B cell (primary cell): ENCODE results near the gene TAF10. TPM values are rescaled to one million over a fixed set of nuclear protein-coding genes. Genes with fewer than 3 reads are reported as not detected.

Source experiments
- ATAC-seq: fragments of 200-7000 bp; cut with Tn5 transposase; one replicate; pipeline ENCODE4 v1.10.0; 2021; ENCODE audit warnings: low read depth, mild to moderate bottlenecking, moderate number of reproducible peaks, moderate library complexity
- CTCF ChIA-PET: fragments of 350-600 bp; sonication (Branson Sonifier 250); formaldehyde crosslinking; loops from one replicate; lab custom pipeline; 2021; ENCODE audit warnings: antibody characterized with exemption, inconsistent platforms; lab: Charles Lee
- POLR2A ChIA-PET: fragments of 350-600 bp; sonication (Branson Sonifier 250); formaldehyde crosslinking; loops from one replicate; lab custom pipeline; 2021; ENCODE audit warnings: antibody characterized with exemption; lab: Charles Lee
- DNase-seq: peaks from one replicate; pipeline ENCODE4 v3.0.0; 2013
- H2AFZ ChIP-seq: 2 replicates; pipeline ENCODE4 v1.6.1; 2012; ENCODE audit warnings: mild to moderate bottlenecking, low read depth, low read length; ENCODE audit not compliant: insufficient read depth, poor library complexity, severe bottlenecking
- H3K27ac ChIP-seq, 2 donors: 1 replicate in 1 of 2; 2 replicates in 1 of 2; pipeline ENCODE4 v1.5.1; 2012 to 2013; ENCODE audit warnings: low read length in 2 of 2, mild to moderate bottlenecking in 2 of 2, moderate library complexity in 1 of 2
- H3K27me3 ChIP-seq, 4 experiments: fragments of 200-600 bp in 1 of 4; sonication (generic) in 1 of 4; replicated peaks in 1 of 4; 1 replicate in 2 of 4; 2 replicates in 2 of 4; pipeline versions ENCODE4 v1.6.1 to v1.7.0; 2013 to 2016; ENCODE audit warnings: low read length in 3 of 4, mild to moderate bottlenecking in 2 of 4, mixed read lengths in 1 of 4, moderate library complexity in 1 of 4; ENCODE audit not compliant: insufficient read depth in 4 of 4, control insufficient read depth in 3 of 4; ENCODE audit errors: control extremely low read depth in 1 of 4
- H3K36me3 ChIP-seq, 2 experiments: replicated peaks in 1 of 2; 1 replicate in 1 of 2; 2 replicates in 1 of 2; pipeline versions ENCODE4 v1.6.1 to v1.7.1; 2013; ENCODE audit warnings: low read length in 1 of 2; ENCODE audit not compliant: insufficient read depth in 2 of 2, control insufficient read depth in 1 of 2; ENCODE audit errors: control extremely low read depth in 1 of 2, extremely low read depth in 1 of 2
- H3K4me1 ChIP-seq, 2 donors: fragments of 200-600 bp in 1 of 2; sonication (generic) in 1 of 2; 1 replicate in 1 of 2; 2 replicates in 1 of 2; pipeline versions ENCODE4 v1.5.1 to v1.6.1; 2013 to 2017; ENCODE audit warnings: low read length in 2 of 2; ENCODE audit not compliant: control insufficient read depth in 2 of 2, insufficient read depth in 2 of 2
- H3K4me2 ChIP-seq: replicated peaks from 2 replicates; pipeline ENCODE3; 2012; ENCODE audit warnings: mild to moderate bottlenecking, low read depth, low read length; ENCODE audit not compliant: poor library complexity, severe bottlenecking
- H3K4me3 ChIP-seq, 5 experiments: fragments of 200-600 bp in 1 of 5; sonication (generic) in 1 of 5; 1 replicate in 3 of 5; 2 replicates in 2 of 5; pipeline versions ENCODE4 v1.5.1 to v1.7.0; 2011 to 2016; ENCODE audit warnings: low read length in 4 of 5, mild to moderate bottlenecking in 4 of 5, low read depth in 2 of 5, control low read depth in 1 of 5, moderate library complexity in 1 of 5; ENCODE audit not compliant: insufficient read depth in 1 of 5; ENCODE audit errors: control extremely low read depth in 1 of 5, extremely low read depth in 1 of 5
- H3K79me2 ChIP-seq: fragments of 200-600 bp; sonication (generic); one replicate; pipeline ENCODE4 v1.6.0; 2016; ENCODE audit warnings: low read length; ENCODE audit not compliant: control insufficient read depth, insufficient read depth
- H3K9ac ChIP-seq: fragments of 200-600 bp; sonication (generic); 2 replicates; pipeline ENCODE4 v1.6.1; 2017; ENCODE audit warnings: mild to moderate bottlenecking, low read length, moderate library complexity
- H3K9me3 ChIP-seq, 3 donors: one replicate each; pipeline versions ENCODE4 v1.6.1 to v1.7.1; 2013; ENCODE audit warnings: low read length in 2 of 3; ENCODE audit not compliant: control insufficient read depth in 2 of 3, insufficient read depth in 1 of 3; ENCODE audit errors: control extremely low read depth in 1 of 3
- H4K20me1 ChIP-seq: 2 replicates; pipeline ENCODE4 v1.6.0; 2012; ENCODE audit warnings: mild to moderate bottlenecking, low read length; ENCODE audit not compliant: insufficient read depth, control insufficient read depth, poor library complexity, severe bottlenecking
- H3K27ac Mint-ChIP-seq: one replicate; pipeline ENCODE4 v1.8.0; 2021; ENCODE audit warnings: mixed read lengths
- H3K27me3 Mint-ChIP-seq: one replicate; pipeline ENCODE4 v1.8.0; 2021; ENCODE audit warnings: mixed read lengths
- H3K4me1 Mint-ChIP-seq: one replicate; pipeline ENCODE4 v1.8.0; 2021; ENCODE audit warnings: mixed read lengths
- H3K4me3 Mint-ChIP-seq: one replicate; pipeline ENCODE4 v1.8.0; 2021; ENCODE audit warnings: mixed read lengths
- H3K9me3 Mint-ChIP-seq: one replicate; pipeline ENCODE4 v1.8.0; 2022; ENCODE audit warnings: mixed read lengths; ENCODE audit not compliant: insufficient read depth
- EZH2 ChIP-seq: IDR thresholded peaks from 2 replicates; pipeline ENCODE4 v1.6.1; 2012; ENCODE audit warnings: borderline replicate concordance, low read depth, mild to moderate bottlenecking, moderate library complexity, low read length; ENCODE audit not compliant: insufficient read depth, poor library complexity, severe bottlenecking
- WGBS: methylation state at CpG from one replicate; pipeline ENCODE4 v1.1.5; 2013; ENCODE audit warnings: missing lambda C conversion rate; ENCODE audit not compliant: insufficient coverage; 5-methylcytosine and 5-hydroxymethylcytosine counted together
- intact Hi-C: fragments of 100-400 bp; cut with micrococcal nuclease; formaldehyde crosslinking; loops from one replicate; pipeline ENCODE4 v1.10.0; 2022
- polyA plus RNA-seq: library from polyadenylated mRNA; depleted of rRNA; stranded (reverse); fragments of >200 nt; gene quantifications from 2 replicates; pipeline ENCODE4 v1.2.3, GENCODE V29; 2012
- total RNA-seq, 2 donors: library from RNA; stranded (reverse); fragments of 120-200 nt in 1 of 2; gene quantifications; 1 replicate in 1 of 2; 2 replicates in 1 of 2; pipeline versions ENCODE4 v1.2.3 to v1.2.4, GENCODE V29; 2013 to 2022
- TF ChIP-seq, protein P1 (sequence below): fragments of 200-600 bp; IDR thresholded peaks from one replicate; pipeline ENCODE4 v1.8.0; 2022; ENCODE audit warnings: antibody characterized with exemption, mild to moderate bottlenecking

TAF10 gene
- total and polyA plus RNA-seq, 2 donors (not counting 1 experiment from before 2014, with no cell fraction given) = 114 to 156 TPM

DNA sequence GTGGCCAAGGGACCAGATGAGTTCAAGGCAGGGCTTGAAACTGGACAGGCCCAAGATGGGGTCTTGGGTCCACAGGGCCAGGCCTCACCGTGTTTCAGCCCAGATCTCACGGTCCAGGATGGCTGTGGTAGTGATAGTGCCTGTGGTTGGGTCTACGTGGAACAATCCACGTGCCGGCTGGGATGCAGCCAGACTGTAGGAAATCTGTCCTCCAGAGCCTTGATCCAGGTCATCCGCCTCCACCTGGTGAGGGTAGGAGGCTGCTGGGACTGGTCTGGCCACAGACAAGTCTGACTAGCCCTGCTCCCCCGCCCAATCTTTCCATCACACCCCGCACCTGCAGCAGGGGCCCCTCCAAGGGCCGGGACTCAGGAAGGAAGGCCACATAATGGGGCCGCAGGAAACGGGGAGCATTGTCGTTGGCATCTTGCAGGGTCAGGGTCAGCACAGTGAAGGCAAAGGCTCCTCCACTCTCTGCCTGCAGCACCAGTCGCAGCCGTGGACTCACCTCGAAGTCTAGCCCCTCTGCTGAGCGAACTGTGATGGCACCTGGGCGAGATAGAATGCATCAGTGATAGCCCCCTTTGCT lies 13.9 kb upstream of the TAF10 start:
- intact Hi-C loops = no loop called here
- 94% methylated on average over 17 of the region's 17 CpGs for WGBS
- CTCF ChIA-PET = no interaction called here

DNA sequence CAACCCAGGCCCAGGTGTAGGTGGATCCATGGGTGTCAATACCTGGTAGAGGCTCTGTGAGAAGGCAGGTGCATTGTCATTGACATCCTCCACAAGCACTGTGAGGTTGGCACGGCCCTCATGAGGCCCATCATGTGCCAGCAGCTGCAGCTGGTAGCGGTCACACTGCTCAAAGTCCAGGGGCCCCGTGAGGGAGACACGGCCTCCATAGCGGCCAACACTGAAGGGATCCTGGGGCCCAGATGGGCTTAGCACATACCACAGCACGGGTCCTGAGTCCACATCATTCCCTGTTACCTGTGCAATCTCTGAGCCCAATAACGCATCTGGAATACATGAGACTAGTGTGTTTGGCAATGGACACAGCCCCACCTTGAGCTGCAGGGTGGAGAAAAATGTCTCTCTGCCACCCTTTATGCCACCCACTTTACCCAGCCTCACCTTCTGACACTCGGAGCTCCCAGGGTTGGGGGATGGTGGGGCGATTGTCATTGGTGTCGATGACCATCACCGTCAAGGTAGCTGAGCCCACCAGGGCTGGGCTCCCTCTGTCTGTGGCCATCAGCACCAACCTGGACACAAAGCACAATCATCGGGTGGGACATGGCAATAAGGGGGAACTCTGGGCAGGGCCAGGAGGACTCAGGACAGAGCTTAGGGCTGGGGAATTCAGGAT lies 13.3 kb upstream of the TAF10 start:
- Mint-ChIP-seq H3K27ac (no peak overlapping the region), H3K4me1 (peaks cover 22% of the 10 kb centered on the region), H3K4me3 (no peak overlapping the region), H3K27me3 (no peaks in the 10 kb centered on the region), H3K9me3 (no peaks in the 10 kb centered on the region)
- no peaks in the 10 kb centered on the region for H3K9me3 ChIP-seq
- CTCF ChIA-PET = no interaction called here
- no peak overlapping the region for H2AFZ ChIP-seq
- no peak for DNase-seq
- no peak overlapping the region for H3K4me2 ChIP-seq
- no peaks in the 10 kb centered on the region for H3K36me3 ChIP-seq
- no peak overlapping the region for H3K9ac ChIP-seq
- H3K4me1 ChIP-seq = peaks cover 12 to 15% of the 10 kb centered on the region in 2 donors
- no peaks in the 10 kb centered on the region for H3K79me2 ChIP-seq
- H3K27ac ChIP-seq = no peak overlapping the region
- intact Hi-C loops = no loop called here
- POLR2A ChIA-PET = no interaction called here
- no peaks in the 10 kb centered on the region for H3K27me3 ChIP-seq
- TF ChIP-seq, protein P1, sequence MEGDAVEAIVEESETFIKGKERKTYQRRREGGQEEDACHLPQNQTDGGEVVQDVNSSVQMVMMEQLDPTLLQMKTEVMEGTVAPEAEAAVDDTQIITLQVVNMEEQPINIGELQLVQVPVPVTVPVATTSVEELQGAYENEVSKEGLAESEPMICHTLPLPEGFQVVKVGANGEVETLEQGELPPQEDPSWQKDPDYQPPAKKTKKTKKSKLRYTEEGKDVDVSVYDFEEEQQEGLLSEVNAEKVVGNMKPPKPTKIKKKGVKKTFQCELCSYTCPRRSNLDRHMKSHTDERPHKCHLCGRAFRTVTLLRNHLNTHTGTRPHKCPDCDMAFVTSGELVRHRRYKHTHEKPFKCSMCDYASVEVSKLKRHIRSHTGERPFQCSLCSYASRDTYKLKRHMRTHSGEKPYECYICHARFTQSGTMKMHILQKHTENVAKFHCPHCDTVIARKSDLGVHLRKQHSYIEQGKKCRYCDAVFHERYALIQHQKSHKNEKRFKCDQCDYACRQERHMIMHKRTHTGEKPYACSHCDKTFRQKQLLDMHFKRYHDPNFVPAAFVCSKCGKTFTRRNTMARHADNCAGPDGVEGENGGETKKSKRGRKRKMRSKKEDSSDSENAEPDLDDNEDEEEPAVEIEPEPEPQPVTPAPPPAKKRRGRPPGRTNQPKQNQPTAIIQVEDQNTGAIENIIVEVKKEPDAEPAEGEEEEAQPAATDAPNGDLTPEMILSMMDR = no peak
- no peak for TF ChIP-seq EZH2
- no peaks in the 10 kb centered on the region for H4K20me1 ChIP-seq
- no peak for ATAC-seq
- H3K4me3 ChIP-seq = no peak overlapping the region
- WGBS = 91% methylated on average over 9 of the region's 12 CpGs

More for the DNA sequence above, 13.9 kb upstream of the TAF10 start:
- ATAC-seq = no peak
- no peaks in the 10 kb centered on the region for H3K79me2 ChIP-seq
- TF ChIP-seq, protein P1 = no peak
- no peak for TF ChIP-seq EZH2
- H4K20me1 ChIP-seq = no peaks in the 10 kb centered on the region
- H3K9ac ChIP-seq = no peak overlapping the region
- Mint-ChIP-seq H3K27me3 (no peaks in the 10 kb centered on the region), H3K4me3 (no peak overlapping the region), H3K9me3 (no peaks in the 10 kb centered on the region), H3K27ac (no peak overlapping the region), H3K4me1 (peaks cover 22% of the 10 kb centered on the region)
- H2AFZ ChIP-seq = no peak overlapping the region
- no peaks in the 10 kb centered on the region for H3K9me3 ChIP-seq
- no peak overlapping the region for H3K4me2 ChIP-seq
- H3K4me1 ChIP-seq = peaks cover 8 to 15% of the 10 kb centered on the region in 2 donors
- H3K4me3 ChIP-seq = no peak overlapping the region
- POLR2A ChIA-PET = no interaction called here
- DNase-seq = no peak
- H3K36me3 ChIP-seq = no peaks in the 10 kb centered on the region
- H3K27me3 ChIP-seq = no peaks in the 10 kb centered on the region
- H3K27ac ChIP-seq = no peak overlapping the region
